ENCODE data around the gene ACSL4.

- no peak for TF ChIP-seq CTCF (IDR thresholded peaks at IDR 0.05)
- TF ChIP-seq POLR2A (IDR thresholded peaks at IDR 0.05): no peak
- TF ChIP-seq POLR2AphosphoS5 (IDR thresholded peaks at IDR 0.05): no peak
- no peak for TF ChIP-seq EP300 (IDR thresholded peaks at IDR 0.05)
Observed at GRCh38 chrX:109751698-109752097, 18.6 kb upstream of the ACSL4 start.
